Lung (tissue), 12 donors: ENCODE measurements around the gene TIAM2. TPM values are rescaled to one million over a fixed set of nuclear protein-coding genes. Genes with fewer than 3 reads are reported as not detected.
A peak's percentile ranks its signal among the peaks of the same experiment; 100 is the strongest.

Experiments used
- ATAC-seq: fragments of 200-7000 bp; cut with Tn5 transposase; one replicate; pipeline ENCODE4 v1.9.1; 2020; ENCODE audit warnings: moderate number of reproducible peaks; ENCODE audit not compliant: insufficient read depth, low FRiP score
- DNase-seq, 3 donors: peaks; one replicate each; pipeline ENCODE4 v3.0.0-alpha.2; 2013 to 2017
- H3K27ac ChIP-seq, 2 donors: one replicate each; pipeline ENCODE4 v1.5.1; 2013; ENCODE audit warnings: mild to moderate bottlenecking in 2 of 2, moderate library complexity in 2 of 2, control low read depth in 1 of 2, inconsistent platforms in 1 of 2, low read depth in 1 of 2, low read length in 1 of 2
- H3K27me3 ChIP-seq, 3 donors: one replicate each; pipeline ENCODE4 v1.5.1; 2013; ENCODE audit warnings: low read length in 2 of 3; ENCODE audit not compliant: control insufficient read depth in 3 of 3, insufficient read depth in 3 of 3
- H3K36me3 ChIP-seq, 4 donors: one replicate each; pipeline ENCODE4 v1.5.1; 2013; ENCODE audit warnings: low read length in 4 of 4, mild to moderate bottlenecking in 1 of 4, moderate library complexity in 1 of 4; ENCODE audit not compliant: control insufficient read depth in 4 of 4, insufficient read depth in 4 of 4
- H3K4me1 ChIP-seq, 5 donors: one replicate each; pipeline ENCODE4 v1.5.1; 2013; ENCODE audit warnings: low read length in 5 of 5, mild to moderate bottlenecking in 2 of 5, moderate library complexity in 1 of 5; ENCODE audit not compliant: control insufficient read depth in 5 of 5, insufficient read depth in 5 of 5
- H3K4me3 ChIP-seq: one replicate; pipeline ENCODE4 v1.5.1; 2013; ENCODE audit warnings: mild to moderate bottlenecking, control low read depth, moderate library complexity
- H3K9ac ChIP-seq, 2 donors: one replicate each; pipeline ENCODE4 v1.5.1; 2013; ENCODE audit warnings: low read length in 2 of 2, control low read depth in 1 of 2; ENCODE audit not compliant: insufficient read depth in 1 of 2
- H3K9me3 ChIP-seq, 4 donors: one replicate each; pipeline ENCODE4 v1.5.1; 2013; ENCODE audit warnings: low read length in 3 of 4, mild to moderate bottlenecking in 1 of 4, moderate library complexity in 1 of 4; ENCODE audit not compliant: control insufficient read depth in 4 of 4, insufficient read depth in 3 of 4
- WGBS, 2 donors: extraction: QIAGEN DNeasy Blood & Tissue Kit; methylation state at CpG; one replicate each; pipeline ENCODE4 v1.1.7; 2013; 5-methylcytosine and 5-hydroxymethylcytosine counted together
- polyA plus RNA-seq, 2 donors: library from polyadenylated mRNA; stranded (reverse); fragments of 200-250 nt; gene quantifications; one replicate each; pipeline ENCODE4 v1.2.1, GENCODE V29; 2013
- total RNA-seq, 2 donors: library from RNA; depleted of rRNA in 1 of 2; stranded (reverse); fragments of >200 nt in 1 of 2; gene quantifications; one replicate each; pipeline ENCODE4 v1.2.1, GENCODE V29; 2014 to 2021
- TF ChIP-seq, protein P1 (sequence below): IDR thresholded peaks from 2 replicates; pipeline ENCODE4 v1.5.1; 2012; ENCODE audit warnings: mild to moderate bottlenecking; ENCODE audit errors: control extremely low read depth, extremely low read depth
- donor health status: control.
- donor health status: control.
- donor health status: Bipolar disorder and iron deficiency.
- donor health status: healthy.
- donor health status: DM: yes; HTN: yes; CAD: no.

Gene TIAM2
- total and polyA plus RNA-seq, 4 donors = 1.8 to 17.5 (median 4.1) TPM

DNA sequence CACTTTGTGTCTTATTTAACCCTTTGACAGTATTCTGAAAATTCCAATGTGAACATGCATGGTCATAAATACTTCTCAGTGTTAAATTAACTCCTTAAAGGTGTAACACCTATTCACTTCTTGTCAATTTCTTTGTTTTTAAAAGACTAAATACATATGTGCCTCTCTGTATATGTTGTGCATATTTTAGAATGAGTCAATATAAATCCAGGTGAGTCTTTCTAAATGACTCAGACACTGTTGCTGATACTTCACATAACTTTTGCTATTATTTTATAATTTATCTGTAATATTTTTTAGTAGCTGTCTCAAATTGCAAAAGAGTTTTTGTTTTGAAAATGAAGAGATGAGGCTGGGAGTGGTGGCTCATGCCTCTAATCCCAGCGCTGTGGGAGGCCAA lies 36.0 kb downstream of the TIAM2 start:
- DNase-seq (no peak), ATAC-seq (no peak)
- Histone ChIP-seq H3K36me3 (no peaks in the 10 kb centered on the region), H3K27me3 (no peaks in the 10 kb centered on the region), H3K4me1 (no peaks in the 10 kb centered on the region), H3K9ac (no peak overlapping the region), H3K9me3 (no peaks in the 10 kb centered on the region), H3K27ac (no peak overlapping the region), H3K4me3 (no peak overlapping the region)
- TF ChIP-seq, protein P1, sequence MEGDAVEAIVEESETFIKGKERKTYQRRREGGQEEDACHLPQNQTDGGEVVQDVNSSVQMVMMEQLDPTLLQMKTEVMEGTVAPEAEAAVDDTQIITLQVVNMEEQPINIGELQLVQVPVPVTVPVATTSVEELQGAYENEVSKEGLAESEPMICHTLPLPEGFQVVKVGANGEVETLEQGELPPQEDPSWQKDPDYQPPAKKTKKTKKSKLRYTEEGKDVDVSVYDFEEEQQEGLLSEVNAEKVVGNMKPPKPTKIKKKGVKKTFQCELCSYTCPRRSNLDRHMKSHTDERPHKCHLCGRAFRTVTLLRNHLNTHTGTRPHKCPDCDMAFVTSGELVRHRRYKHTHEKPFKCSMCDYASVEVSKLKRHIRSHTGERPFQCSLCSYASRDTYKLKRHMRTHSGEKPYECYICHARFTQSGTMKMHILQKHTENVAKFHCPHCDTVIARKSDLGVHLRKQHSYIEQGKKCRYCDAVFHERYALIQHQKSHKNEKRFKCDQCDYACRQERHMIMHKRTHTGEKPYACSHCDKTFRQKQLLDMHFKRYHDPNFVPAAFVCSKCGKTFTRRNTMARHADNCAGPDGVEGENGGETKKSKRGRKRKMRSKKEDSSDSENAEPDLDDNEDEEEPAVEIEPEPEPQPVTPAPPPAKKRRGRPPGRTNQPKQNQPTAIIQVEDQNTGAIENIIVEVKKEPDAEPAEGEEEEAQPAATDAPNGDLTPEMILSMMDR = no peak
- 100% methylated on average over 1 of the region's 1 CpG for WGBS, 2 donors

DNA sequence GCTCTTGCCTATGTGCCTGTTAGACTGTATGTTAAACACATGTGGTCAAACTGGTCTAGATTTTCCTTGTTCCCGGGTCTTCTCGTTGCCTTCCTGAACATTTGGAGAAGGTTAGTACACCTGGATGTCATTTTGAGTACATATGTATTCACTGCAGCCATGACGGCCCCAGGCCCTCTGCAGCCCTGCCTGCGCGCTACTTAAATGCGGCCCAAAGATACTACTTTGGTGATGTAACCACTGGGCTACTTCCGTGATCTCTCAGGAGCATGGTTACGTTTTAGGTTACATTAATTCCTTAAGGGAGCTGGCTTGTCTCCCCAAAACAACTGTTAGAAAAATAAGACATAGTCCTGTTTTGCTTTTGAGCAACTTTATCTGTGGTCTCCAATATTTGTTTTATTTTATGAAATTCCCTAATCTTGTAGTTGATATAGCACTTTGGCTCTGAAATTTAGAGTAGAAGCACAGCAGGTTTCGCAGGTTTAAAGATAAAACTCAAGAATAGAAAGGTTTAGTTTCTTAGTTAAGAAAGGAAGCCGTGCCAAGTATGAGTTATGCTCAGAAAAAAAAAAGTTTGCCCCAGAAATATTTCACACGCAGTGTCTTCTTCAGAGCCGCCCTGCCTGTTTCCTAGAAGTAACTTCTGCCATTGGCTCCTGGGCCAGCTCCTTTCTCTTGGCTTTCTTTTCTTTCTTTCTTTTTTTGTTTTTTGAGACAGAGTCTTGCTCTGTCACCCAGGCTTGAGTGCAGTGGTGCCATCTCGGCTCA lies 38.1 kb downstream of the TIAM2 start:
- Histone ChIP-seq H3K4me3 (no peak overlapping the region), H3K9me3 (no peaks in the 10 kb centered on the region), H3K27ac (no peak overlapping the region), H3K4me1 (no peaks in the 10 kb centered on the region), H3K27me3 (no peaks in the 10 kb centered on the region), H3K9ac (no peak overlapping the region), H3K36me3 (no peaks in the 10 kb centered on the region)
- TF ChIP-seq, protein P1 = no peak
- DNase-seq (peak in 1 of 3 donors; percentile 49), ATAC-seq (no peak)
- WGBS, 2 donors = 86 to 90% methylated on average over 13 of the region's 13 CpGs

DNA sequence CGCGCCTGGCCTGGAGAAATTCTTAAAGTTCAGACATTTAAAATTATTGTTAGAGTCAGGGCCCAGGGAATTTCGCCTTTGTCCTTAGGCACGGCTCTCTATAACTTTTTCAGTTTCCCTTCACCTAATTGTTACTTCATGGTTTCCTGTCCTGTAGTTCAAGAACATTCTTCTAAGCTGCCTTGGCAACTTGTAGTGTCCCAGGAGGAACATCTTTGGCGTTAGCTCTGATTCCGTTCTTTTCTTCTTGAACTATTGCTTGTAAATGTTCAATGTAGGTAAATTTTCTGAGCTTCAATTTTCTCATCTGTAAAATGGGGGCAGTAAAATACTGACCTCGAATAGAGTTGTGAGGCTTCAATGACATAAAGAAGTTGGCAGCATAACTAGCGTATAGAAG lies 41.8 kb downstream of the TIAM2 start:
- 83 to 88% methylated on average over 8 of the region's 8 CpGs for WGBS, 2 donors
- TF ChIP-seq, protein P1 = no peak
- ATAC-seq (no peak), DNase-seq (no peak)
- Histone ChIP-seq H3K9me3 (no peaks in the 10 kb centered on the region), H3K9ac (no peak overlapping the region), H3K27ac (no peak overlapping the region), H3K36me3 (no peaks in the 10 kb centered on the region), H3K4me1 (peaks cover 0 to 14% (median 0%) of the 10 kb centered on the region in 5 donors), H3K4me3 (no peak overlapping the region), H3K27me3 (no peaks in the 10 kb centered on the region)
